GM12892 (cell line): ENCODE measurements around the gene ZKSCAN1.

ENCODE experiments used
- POLR2A ChIP-seq: IDR thresholded peaks from 2 replicates; pipeline ENCODE4 v1.6.1; 2011; ENCODE audit warnings: low read depth, low read length, control low read depth
- POLR2AphosphoS5 ChIP-seq: IDR thresholded peaks from 2 replicates; pipeline ENCODE4 v1.6.1; 2011; ENCODE audit warnings: low read depth, low read length, control low read depth

GRCh38 chr7:99996755-99997544 lies 18.4 kb upstream of the ZKSCAN1 start:
- TF ChIP-seq POLR2A (no peak), POLR2AphosphoS5 (no peak)
